Astrocyte (in vitro differentiated cells and primary cell): ENCODE results near the gene ACTG1. TPM values are rescaled to one million over a fixed set of nuclear protein-coding genes. Genes with fewer than 3 reads are reported as not detected.

Source experiments
- DNase-seq: peaks from one replicate; pipeline ENCODE4 v3.0.0-alpha.2; 2010; ENCODE audit warnings: low read depth
- FAIRE-seq: peaks from 2 replicates; lab custom pipeline; 2011; peaks lifted over from hg19 to GRCh38; lab: Jason Lieb, UNC
- H2AFZ ChIP-seq: 2 replicates; pipeline ENCODE4 v1.6.0; 2012; ENCODE audit warnings: low read depth, low read length, inconsistent platforms
- H3K27ac ChIP-seq: 2 replicates; pipeline ENCODE4 v1.5.1; 2011; ENCODE audit warnings: low read depth, low read length, inconsistent platforms
- H3K27me3 ChIP-seq: 2 replicates; pipeline ENCODE4 v1.6.0; 2011; ENCODE audit warnings: low read length, inconsistent platforms; ENCODE audit not compliant: insufficient read depth
- H3K36me3 ChIP-seq: 2 replicates; pipeline ENCODE4 v1.5.1; 2011; ENCODE audit warnings: low read length, inconsistent platforms; ENCODE audit not compliant: insufficient read depth
- H3K4me1 ChIP-seq: 2 replicates; pipeline ENCODE4 v1.5.1; 2011; ENCODE audit warnings: low read length, inconsistent platforms; ENCODE audit not compliant: insufficient read depth
- H3K4me2 ChIP-seq: 2 replicates; pipeline ENCODE4 v1.6.0; 2012; ENCODE audit warnings: low read length, inconsistent platforms
- H3K4me3 ChIP-seq: 2 replicates; pipeline ENCODE4 v1.5.1; 2011; ENCODE audit warnings: low read depth, mild to moderate bottlenecking, low read length, inconsistent platforms; ENCODE audit not compliant: insufficient read depth
- H3K79me2 ChIP-seq: 2 replicates; pipeline ENCODE4 v1.6.0; 2012; ENCODE audit warnings: mild to moderate bottlenecking, low read length, inconsistent platforms; ENCODE audit not compliant: insufficient read depth
- H3K9ac ChIP-seq: 2 replicates; pipeline ENCODE4 v1.6.0; 2012; ENCODE audit warnings: mild to moderate bottlenecking, low read length, inconsistent platforms
- H3K9me3 ChIP-seq: 2 replicates; pipeline ENCODE4 v1.5.1; 2012; ENCODE audit warnings: low read depth, mild to moderate bottlenecking, low read length, inconsistent platforms; ENCODE audit not compliant: insufficient read depth
- H4K20me1 ChIP-seq: 2 replicates; pipeline ENCODE4 v1.6.0; 2012; ENCODE audit warnings: low read length, inconsistent platforms; ENCODE audit not compliant: insufficient read depth
- H3K27ac Mint-ChIP-seq: one replicate; pipeline ENCODE4 v1.8.0; 2021; ENCODE audit warnings: mild to moderate bottlenecking, mixed read lengths; ENCODE audit not compliant: unreplicated experiment
- H3K27me3 Mint-ChIP-seq: one replicate; pipeline ENCODE4 v1.8.0; 2021; ENCODE audit warnings: low read depth, mixed read lengths; ENCODE audit not compliant: unreplicated experiment
- H3K36me3 Mint-ChIP-seq: one replicate; pipeline ENCODE4 v1.8.0; 2021; ENCODE audit warnings: low read depth, mixed read lengths; ENCODE audit not compliant: unreplicated experiment
- H3K4me1 Mint-ChIP-seq: one replicate; pipeline ENCODE4 v1.8.0; 2021; ENCODE audit warnings: low read depth, mixed read lengths; ENCODE audit not compliant: unreplicated experiment
- H3K4me3 Mint-ChIP-seq: one replicate; pipeline ENCODE4 v1.8.0; 2021; ENCODE audit warnings: mild to moderate bottlenecking, moderate library complexity, mixed read lengths; ENCODE audit not compliant: unreplicated experiment
- H3K9me3 Mint-ChIP-seq: one replicate; pipeline ENCODE4 v1.8.0; 2021; ENCODE audit warnings: mild to moderate bottlenecking, mixed read lengths; ENCODE audit not compliant: unreplicated experiment
- EZH2 ChIP-seq: IDR thresholded peaks from 2 replicates; pipeline ENCODE4 v1.6.1; 2012; ENCODE audit warnings: mild to moderate bottlenecking, low read length, inconsistent platforms; ENCODE audit not compliant: insufficient read depth
- total RNA-seq: library from RNA; stranded (reverse); gene quantifications from 2 replicates; pipeline ENCODE4 v1.2.1, GENCODE V29; 2021
- TF ChIP-seq, protein P1 (sequence below): IDR thresholded peaks from 2 replicates; pipeline ENCODE4 v1.5.1; 2011; ENCODE audit warnings: low read depth, mild to moderate bottlenecking, inconsistent platforms, low read length, moderate library complexity; ENCODE audit not compliant: insufficient read depth

ACTG1 gene
- total RNA-seq, 1 donor from 2014 or later, result 7,369 TPM

DNA sequence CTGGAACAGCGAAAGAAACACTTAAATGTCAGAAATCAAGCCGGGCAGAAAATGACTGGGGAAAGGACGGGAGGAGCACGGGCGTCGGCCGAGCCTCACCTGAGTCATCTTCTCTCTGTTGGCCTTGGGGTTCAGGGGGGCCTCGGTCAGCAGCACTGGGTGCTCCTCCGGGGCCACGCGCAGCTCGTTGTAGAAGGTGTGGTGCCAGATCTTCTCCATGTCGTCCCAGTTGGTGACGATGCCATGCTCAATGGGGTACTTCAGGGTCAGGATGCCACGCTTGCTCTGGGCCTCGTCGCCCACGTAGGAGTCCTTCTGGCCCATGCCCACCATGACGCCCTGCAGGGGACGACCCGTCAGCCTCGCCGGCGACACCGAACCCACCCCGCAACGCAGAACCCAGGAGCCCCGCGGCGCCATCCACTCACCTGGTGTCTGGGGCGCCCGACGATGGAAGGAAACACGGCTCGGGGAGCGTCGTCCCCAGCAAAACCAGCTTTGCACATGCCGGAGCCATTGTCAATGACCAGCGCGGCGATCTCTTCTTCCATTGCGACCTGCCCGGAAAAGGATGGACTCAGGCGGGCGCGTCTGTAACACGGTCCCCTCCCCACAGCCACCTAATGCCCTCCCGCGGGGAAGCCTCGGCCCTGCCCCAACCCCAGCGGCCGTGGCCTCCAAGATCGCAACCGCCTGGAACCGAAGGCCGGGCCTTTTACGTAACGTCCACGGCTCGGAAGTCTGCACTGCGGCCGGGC, 616 bp downstream of the ACTG1 start:
- TF ChIP-seq EZH2, result no peak
- TF ChIP-seq, protein P1, sequence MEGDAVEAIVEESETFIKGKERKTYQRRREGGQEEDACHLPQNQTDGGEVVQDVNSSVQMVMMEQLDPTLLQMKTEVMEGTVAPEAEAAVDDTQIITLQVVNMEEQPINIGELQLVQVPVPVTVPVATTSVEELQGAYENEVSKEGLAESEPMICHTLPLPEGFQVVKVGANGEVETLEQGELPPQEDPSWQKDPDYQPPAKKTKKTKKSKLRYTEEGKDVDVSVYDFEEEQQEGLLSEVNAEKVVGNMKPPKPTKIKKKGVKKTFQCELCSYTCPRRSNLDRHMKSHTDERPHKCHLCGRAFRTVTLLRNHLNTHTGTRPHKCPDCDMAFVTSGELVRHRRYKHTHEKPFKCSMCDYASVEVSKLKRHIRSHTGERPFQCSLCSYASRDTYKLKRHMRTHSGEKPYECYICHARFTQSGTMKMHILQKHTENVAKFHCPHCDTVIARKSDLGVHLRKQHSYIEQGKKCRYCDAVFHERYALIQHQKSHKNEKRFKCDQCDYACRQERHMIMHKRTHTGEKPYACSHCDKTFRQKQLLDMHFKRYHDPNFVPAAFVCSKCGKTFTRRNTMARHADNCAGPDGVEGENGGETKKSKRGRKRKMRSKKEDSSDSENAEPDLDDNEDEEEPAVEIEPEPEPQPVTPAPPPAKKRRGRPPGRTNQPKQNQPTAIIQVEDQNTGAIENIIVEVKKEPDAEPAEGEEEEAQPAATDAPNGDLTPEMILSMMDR, result no peak
- Histone ChIP-seq H3K36me3 (peaks cover 31% of the 10 kb centered on the region), H3K9me3 (no peaks in the 10 kb centered on the region), H3K4me2 (peak overlapping the region; percentile 98), H2AFZ (no peak overlapping the region), H3K9ac (peak overlapping the region; percentile 88), H3K27me3 (no peaks in the 10 kb centered on the region), H3K79me2 (peaks cover 79% of the 10 kb centered on the region), H3K4me3 (peak overlapping the region; percentile 98), H3K27ac (peak overlapping the region; percentile 50), H3K4me1 (peaks cover 23% of the 10 kb centered on the region), H4K20me1 (peaks cover 63% of the 10 kb centered on the region)
- peaks cover 40% of the 10 kb centered on the region for H3K36me3 Mint-ChIP-seq
- no peak for FAIRE-seq
- no peaks in the 10 kb centered on the region for H3K27me3 Mint-ChIP-seq
- peak overlapping the region; percentile 95 for H3K4me3 Mint-ChIP-seq
- peak overlapping the region; percentile 90 for H3K27ac Mint-ChIP-seq
- DNase-seq, result no peak
- peaks cover 8% of the 10 kb centered on the region for H3K4me1 Mint-ChIP-seq
- H3K9me3 Mint-ChIP-seq, result no peaks in the 10 kb centered on the region

DNA sequence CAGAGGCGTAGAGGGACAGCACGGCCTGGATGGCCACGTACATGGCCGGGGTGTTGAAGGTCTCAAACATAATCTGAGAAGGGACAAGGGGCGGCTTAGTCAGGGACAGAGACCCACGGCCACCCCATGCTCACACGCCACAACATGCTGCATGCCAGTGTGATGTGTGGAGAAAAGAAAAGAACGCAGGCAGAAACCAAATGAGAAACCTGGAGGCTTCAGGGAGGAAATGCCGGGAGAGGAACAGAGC, 1.1 kb downstream of the ACTG1 start:
- DNase-seq (no peak), FAIRE-seq (no peak)

More for the DNA sequence above, 1.1 kb downstream of the ACTG1 start:
- H3K9me3 ChIP-seq, result no peaks in the 10 kb centered on the region
- H3K27ac ChIP-seq, result peak overlapping the region; percentile 50
- peaks cover 58% of the 10 kb centered on the region for H4K20me1 ChIP-seq
- H3K9ac ChIP-seq, result peak overlapping the region; percentile 88
- peaks cover 74% of the 10 kb centered on the region for H3K79me2 ChIP-seq
- peak overlapping the region; percentile 98 for H3K4me2 ChIP-seq
- peaks cover 18% of the 10 kb centered on the region for H3K4me1 ChIP-seq
- no peaks in the 10 kb centered on the region for H3K27me3 ChIP-seq
- TF ChIP-seq EZH2, result no peak
- TF ChIP-seq, protein P1, result no peak
- H3K36me3 ChIP-seq, result peaks cover 31% of the 10 kb centered on the region
- no peak overlapping the region for H2AFZ ChIP-seq
- Mint-ChIP-seq H3K27me3 (no peaks in the 10 kb centered on the region), H3K4me3 (peak overlapping the region; percentile 95), H3K4me1 (peaks cover 6% of the 10 kb centered on the region), H3K27ac (peak overlapping the region; percentile 90), H3K36me3 (peaks cover 40% of the 10 kb centered on the region), H3K9me3 (no peaks in the 10 kb centered on the region)
- H3K4me3 ChIP-seq, result peak overlapping the region; percentile 98
